SK-N-SH treated with all-trans-retinoic acid at 6 μM for 48 hours (cell line): ENCODE data around the gene APCS.

ENCODE experiments used
- ATAC-seq: fragments of 200-7000 bp; cut with Tn5 transposase; 3 replicates; pipeline ENCODE4 v1.9.1; 2020; ENCODE audit warnings: mild to moderate bottlenecking, moderate library complexity
- ARNTL ChIP-seq: fragments of 450-650 bp; formaldehyde crosslinking; IDR thresholded peaks from 2 replicates; pipeline ENCODE4 v1.5.0; 2020; ENCODE audit warnings: low read depth, mild to moderate bottlenecking, moderate library complexity, borderline replicate concordance
- CSDC2 ChIP-seq: fragments of 250-450 bp; sonication (Bioruptor Pico); IDR thresholded peaks from 2 replicates; pipeline ENCODE4 v1.5.0; 2020; ENCODE audit warnings: mild to moderate bottlenecking, moderate library complexity
- ESRRG ChIP-seq: fragments of 250-450 bp; sonication (Bioruptor Pico); IDR thresholded peaks from 2 replicates; pipeline ENCODE4 v1.6.1; 2021; ENCODE audit warnings: mild to moderate bottlenecking
- ISL1 ChIP-seq: fragments of 250-450 bp; sonication (Bioruptor Pico); IDR thresholded peaks from 2 replicates; pipeline ENCODE4 v2.1.2; 2022; ENCODE audit warnings: mild to moderate bottlenecking, moderate library complexity
- OSR1 ChIP-seq: fragments of 250-450 bp; sonication (Bioruptor Pico); IDR thresholded peaks from 2 replicates; pipeline ENCODE4 v1.8.0; 2022; ENCODE audit warnings: moderate library complexity, mild to moderate bottlenecking, inconsistent platforms
- RARB ChIP-seq: fragments of 250-450 bp; sonication (Bioruptor Pico); IDR thresholded peaks from 2 replicates; pipeline ENCODE4 v1.8.0; 2021; ENCODE audit warnings: mild to moderate bottlenecking, moderate library complexity
- SNAI2 ChIP-seq: fragments of 250-450 bp; sonication (Bioruptor Pico); IDR thresholded peaks from 2 replicates; pipeline ENCODE4 v1.5.0; 2020; ENCODE audit warnings: mild to moderate bottlenecking, moderate library complexity
- TCF4 ChIP-seq: fragments of 250-450 bp; sonication (Bioruptor Pico); IDR thresholded peaks from 2 replicates; pipeline ENCODE4 v1.8.0; 2021; ENCODE audit warnings: mild to moderate bottlenecking, moderate library complexity, borderline replicate concordance
- TOX ChIP-seq: fragments of 250-450 bp; sonication (Bioruptor Pico); IDR thresholded peaks from 2 replicates; pipeline ENCODE4 v1.8.0; 2021; ENCODE audit warnings: mild to moderate bottlenecking, moderate library complexity, borderline replicate concordance
- ZC3H10 ChIP-seq: fragments of 250-450 bp; sonication (Bioruptor Pico); IDR thresholded peaks from 2 replicates; pipeline ENCODE4 v1.5.1; 2021; ENCODE audit warnings: mild to moderate bottlenecking, moderate library complexity
- ZFP3 ChIP-seq: fragments of 250-450 bp; sonication (Bioruptor Pico); IDR thresholded peaks from 2 replicates; pipeline ENCODE4 v1.5.0; 2020; ENCODE audit warnings: mild to moderate bottlenecking, moderate library complexity
- ZFP30 ChIP-seq: fragments of 450-650 bp; formaldehyde crosslinking; IDR thresholded peaks from 2 replicates; pipeline ENCODE4 v1.5.0; 2022; ENCODE audit warnings: mild to moderate bottlenecking, moderate library complexity
- ZNF565 ChIP-seq: fragments of 450-650 bp; formaldehyde crosslinking; conservative IDR thresholded peaks from 2 replicates; pipeline ENCODE4 v1.5.0; 2020; ENCODE audit warnings: low read depth, mild to moderate bottlenecking, moderate library complexity
- ZNF70 ChIP-seq: fragments of 450-650 bp; formaldehyde crosslinking; IDR thresholded peaks from 2 replicates; pipeline ENCODE4 v1.5.0; 2020; ENCODE audit warnings: mild to moderate bottlenecking, moderate library complexity
- TF ChIP-seq, protein P1 (sequence below): fragments of 250-450 bp; sonication (Bioruptor Pico); IDR thresholded peaks from 2 replicates; pipeline ENCODE4 v1.5.1; 2021; ENCODE audit warnings: mild to moderate bottlenecking, moderate library complexity
- TF ChIP-seq, protein P2 (sequence below): fragments of 250-450 bp; sonication (Bioruptor Pico); IDR thresholded peaks from 2 replicates; pipeline ENCODE4 v1.8.0; 2020; ENCODE audit warnings: mild to moderate bottlenecking, moderate library complexity, borderline replicate concordance
- TF ChIP-seq, protein P3 (sequence below): fragments of 250-450 bp; sonication (Bioruptor Pico); IDR thresholded peaks from 2 replicates; pipeline ENCODE4 v1.8.0; 2021; ENCODE audit warnings: low read depth, mild to moderate bottlenecking, moderate library complexity, borderline replicate concordance
- TF ChIP-seq, protein P4 (sequence below): fragments of 250-450 bp; sonication (Bioruptor Pico); IDR thresholded peaks from 2 replicates; pipeline ENCODE4 v1.5.0; 2020; ENCODE audit warnings: mild to moderate bottlenecking, moderate library complexity
- TF ChIP-seq, protein P5 (sequence below): fragments of 250-450 bp; sonication (Bioruptor Pico); IDR thresholded peaks from 2 replicates; pipeline ENCODE4 v1.5.1; 2020; ENCODE audit warnings: low read depth, mild to moderate bottlenecking, moderate library complexity

Gene APCS

DNA sequence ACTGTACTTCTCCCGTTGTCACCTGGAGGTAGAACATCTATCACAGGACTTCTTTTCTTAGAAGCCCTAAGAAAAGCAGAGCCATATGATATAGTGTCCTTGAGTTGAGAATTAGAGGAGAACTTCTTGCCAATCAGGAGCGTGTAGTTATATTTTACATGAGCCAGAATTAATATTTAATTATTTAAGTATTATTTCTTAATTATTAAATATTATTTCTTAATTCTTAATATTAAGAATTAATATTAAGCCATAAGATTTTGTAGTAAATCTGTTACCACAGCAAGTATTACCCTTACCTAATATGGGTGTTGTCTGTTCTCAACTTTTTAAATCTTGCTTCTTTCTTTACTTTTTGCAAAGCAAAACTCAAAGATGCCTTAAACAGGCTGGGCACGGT, 10.2 kb upstream of the APCS start:
- no peak for ATAC-seq
- TF ChIP-seq, protein P1, sequence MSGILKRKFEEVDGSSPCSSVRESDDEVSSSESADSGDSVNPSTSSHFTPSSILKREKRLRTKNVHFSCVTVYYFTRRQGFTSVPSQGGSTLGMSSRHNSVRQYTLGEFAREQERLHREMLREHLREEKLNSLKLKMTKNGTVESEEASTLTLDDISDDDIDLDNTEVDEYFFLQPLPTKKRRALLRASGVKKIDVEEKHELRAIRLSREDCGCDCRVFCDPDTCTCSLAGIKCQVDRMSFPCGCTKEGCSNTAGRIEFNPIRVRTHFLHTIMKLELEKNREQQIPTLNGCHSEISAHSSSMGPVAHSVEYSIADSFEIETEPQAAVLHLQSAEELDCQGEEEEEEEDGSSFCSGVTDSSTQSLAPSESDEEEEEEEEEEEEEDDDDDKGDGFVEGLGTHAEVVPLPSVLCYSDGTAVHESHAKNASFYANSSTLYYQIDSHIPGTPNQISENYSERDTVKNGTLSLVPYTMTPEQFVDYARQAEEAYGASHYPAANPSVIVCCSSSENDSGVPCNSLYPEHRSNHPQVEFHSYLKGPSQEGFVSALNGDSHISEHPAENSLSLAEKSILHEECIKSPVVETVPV = no peak
- no peak for TF ChIP-seq TCF4 (CRISPR knock-in tag)
- TF ChIP-seq ESRRG = no peak
- TF ChIP-seq ZC3H10 (CRISPR knock-in tag) = no peak
- no peak for TF ChIP-seq ZFP3
- TF ChIP-seq TOX (CRISPR knock-in tag) = no peak
- TF ChIP-seq ISL1 (CRISPR knock-in tag) = no peak

DNA sequence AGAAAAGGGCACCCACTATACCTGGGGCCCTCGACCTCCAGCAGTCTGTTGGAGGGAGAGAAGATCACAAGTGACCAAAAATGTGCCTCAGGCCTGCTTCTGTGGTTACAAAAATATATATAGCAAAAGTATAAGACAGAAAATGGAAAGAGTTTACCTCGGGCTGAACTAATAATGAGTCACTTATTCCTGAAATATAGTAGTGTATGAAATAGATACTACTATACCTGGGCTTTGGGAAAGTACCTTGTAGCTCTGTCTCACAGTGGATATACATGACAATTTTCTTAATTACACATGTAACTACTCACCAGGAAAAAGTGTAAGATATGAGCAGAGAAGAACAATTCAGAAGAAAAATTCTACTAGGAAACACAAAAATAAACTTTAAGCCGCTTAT, 7.3 kb upstream of the APCS start:
- TF ChIP-seq, protein P2, sequence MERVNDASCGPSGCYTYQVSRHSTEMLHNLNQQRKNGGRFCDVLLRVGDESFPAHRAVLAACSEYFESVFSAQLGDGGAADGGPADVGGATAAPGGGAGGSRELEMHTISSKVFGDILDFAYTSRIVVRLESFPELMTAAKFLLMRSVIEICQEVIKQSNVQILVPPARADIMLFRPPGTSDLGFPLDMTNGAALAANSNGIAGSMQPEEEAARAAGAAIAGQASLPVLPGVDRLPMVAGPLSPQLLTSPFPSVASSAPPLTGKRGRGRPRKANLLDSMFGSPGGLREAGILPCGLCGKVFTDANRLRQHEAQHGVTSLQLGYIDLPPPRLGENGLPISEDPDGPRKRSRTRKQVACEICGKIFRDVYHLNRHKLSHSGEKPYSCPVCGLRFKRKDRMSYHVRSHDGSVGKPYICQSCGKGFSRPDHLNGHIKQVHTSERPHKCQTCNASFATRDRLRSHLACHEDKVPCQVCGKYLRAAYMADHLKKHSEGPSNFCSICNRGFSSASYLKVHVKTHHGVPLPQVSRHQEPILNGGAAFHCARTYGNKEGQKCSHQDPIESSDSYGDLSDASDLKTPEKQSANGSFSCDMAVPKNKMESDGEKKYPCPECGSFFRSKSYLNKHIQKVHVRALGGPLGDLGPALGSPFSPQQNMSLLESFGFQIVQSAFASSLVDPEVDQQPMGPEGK (CRISPR knock-in tag) = no peak
- TF ChIP-seq ZFP3 (no peak), ESRRG (no peak), ZC3H10 (CRISPR knock-in tag) (no peak), RARB (CRISPR knock-in tag) (no peak), TOX (CRISPR knock-in tag) (no peak), ZFP30 (CRISPR knock-in tag) (no peak), TCF4 (CRISPR knock-in tag) (no peak), OSR1 (no peak), ZNF565 (CRISPR knock-in tag) (no peak)
- TF ChIP-seq, protein P3, sequence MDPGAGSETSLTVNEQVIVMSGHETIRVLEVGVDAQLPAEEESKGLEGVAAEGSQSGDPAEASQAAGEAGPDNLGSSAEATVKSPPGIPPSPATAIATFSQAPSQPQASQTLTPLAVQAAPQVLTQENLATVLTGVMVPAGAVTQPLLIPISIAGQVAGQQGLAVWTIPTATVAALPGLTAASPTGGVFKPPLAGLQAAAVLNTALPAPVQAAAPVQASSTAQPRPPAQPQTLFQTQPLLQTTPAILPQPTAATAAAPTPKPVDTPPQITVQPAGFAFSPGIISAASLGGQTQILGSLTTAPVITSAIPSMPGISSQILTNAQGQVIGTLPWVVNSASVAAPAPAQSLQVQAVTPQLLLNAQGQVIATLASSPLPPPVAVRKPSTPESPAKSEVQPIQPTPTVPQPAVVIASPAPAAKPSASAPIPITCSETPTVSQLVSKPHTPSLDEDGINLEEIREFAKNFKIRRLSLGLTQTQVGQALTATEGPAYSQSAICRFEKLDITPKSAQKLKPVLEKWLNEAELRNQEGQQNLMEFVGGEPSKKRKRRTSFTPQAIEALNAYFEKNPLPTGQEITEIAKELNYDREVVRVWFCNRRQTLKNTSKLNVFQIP = no peak
- TF ChIP-seq, protein P1 = no peak
- TF ChIP-seq, protein P4, sequence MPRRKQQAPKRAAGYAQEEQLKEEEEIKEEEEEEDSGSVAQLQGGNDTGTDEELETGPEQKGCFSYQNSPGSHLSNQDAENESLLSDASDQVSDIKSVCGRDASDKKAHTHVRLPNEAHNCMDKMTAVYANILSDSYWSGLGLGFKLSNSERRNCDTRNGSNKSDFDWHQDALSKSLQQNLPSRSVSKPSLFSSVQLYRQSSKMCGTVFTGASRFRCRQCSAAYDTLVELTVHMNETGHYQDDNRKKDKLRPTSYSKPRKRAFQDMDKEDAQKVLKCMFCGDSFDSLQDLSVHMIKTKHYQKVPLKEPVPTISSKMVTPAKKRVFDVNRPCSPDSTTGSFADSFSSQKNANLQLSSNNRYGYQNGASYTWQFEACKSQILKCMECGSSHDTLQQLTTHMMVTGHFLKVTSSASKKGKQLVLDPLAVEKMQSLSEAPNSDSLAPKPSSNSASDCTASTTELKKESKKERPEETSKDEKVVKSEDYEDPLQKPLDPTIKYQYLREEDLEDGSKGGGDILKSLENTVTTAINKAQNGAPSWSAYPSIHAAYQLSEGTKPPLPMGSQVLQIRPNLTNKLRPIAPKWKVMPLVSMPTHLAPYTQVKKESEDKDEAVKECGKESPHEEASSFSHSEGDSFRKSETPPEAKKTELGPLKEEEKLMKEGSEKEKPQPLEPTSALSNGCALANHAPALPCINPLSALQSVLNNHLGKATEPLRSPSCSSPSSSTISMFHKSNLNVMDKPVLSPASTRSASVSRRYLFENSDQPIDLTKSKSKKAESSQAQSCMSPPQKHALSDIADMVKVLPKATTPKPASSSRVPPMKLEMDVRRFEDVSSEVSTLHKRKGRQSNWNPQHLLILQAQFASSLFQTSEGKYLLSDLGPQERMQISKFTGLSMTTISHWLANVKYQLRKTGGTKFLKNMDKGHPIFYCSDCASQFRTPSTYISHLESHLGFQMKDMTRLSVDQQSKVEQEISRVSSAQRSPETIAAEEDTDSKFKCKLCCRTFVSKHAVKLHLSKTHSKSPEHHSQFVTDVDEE (CRISPR knock-in tag) = no peak
- ATAC-seq = no peak

DNA sequence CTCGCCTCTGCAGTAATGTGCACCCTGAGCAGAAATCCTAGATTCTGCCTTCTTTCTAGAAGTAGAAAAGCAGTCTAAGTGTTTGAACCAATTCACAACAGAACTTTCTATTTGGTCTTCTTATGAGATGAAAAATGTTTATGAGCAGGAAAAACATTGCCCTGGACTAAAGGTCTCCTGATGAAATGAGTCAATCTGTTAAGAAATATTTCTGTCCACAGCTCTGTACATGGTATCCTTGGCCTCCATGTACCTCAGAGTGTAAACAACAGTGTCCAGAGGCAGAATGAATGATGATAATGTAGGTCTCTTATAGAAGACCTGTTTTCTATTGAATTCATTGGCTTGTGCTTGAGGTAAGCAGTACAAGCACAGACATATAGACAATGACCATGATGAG, 6.2 kb upstream of the APCS start:
- no peak for ATAC-seq
- TF ChIP-seq CSDC2 (CRISPR knock-in tag) (no peak), RARB (CRISPR knock-in tag) (no peak), ZNF70 (CRISPR knock-in tag) (no peak), OSR1 (no peak), ARNTL (CRISPR knock-in tag) (no peak), ESRRG (no peak), TCF4 (CRISPR knock-in tag) (no peak), SNAI2 (CRISPR knock-in tag) (no peak), ZNF565 (CRISPR knock-in tag) (no peak), ISL1 (CRISPR knock-in tag) (no peak)
- TF ChIP-seq, protein P1 = no peak
- TF ChIP-seq, protein P2 (CRISPR knock-in tag) = no peak
- TF ChIP-seq, protein P5, sequence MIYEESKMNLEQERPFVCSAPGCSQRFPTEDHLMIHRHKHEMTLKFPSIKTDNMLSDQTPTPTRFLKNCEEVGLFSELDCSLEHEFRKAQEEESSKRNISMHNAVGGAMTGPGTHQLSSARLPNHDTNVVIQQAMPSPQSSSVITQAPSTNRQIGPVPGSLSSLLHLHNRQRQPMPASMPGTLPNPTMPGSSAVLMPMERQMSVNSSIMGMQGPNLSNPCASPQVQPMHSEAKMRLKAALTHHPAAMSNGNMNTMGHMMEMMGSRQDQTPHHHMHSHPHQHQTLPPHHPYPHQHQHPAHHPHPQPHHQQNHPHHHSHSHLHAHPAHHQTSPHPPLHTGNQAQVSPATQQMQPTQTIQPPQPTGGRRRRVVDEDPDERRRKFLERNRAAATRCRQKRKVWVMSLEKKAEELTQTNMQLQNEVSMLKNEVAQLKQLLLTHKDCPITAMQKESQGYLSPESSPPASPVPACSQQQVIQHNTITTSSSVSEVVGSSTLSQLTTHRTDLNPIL = no peak
- TF ChIP-seq, protein P4 (CRISPR knock-in tag) = no peak
